ENCODE results near the gene PPM1F.

PPM1F gene

DNA sequence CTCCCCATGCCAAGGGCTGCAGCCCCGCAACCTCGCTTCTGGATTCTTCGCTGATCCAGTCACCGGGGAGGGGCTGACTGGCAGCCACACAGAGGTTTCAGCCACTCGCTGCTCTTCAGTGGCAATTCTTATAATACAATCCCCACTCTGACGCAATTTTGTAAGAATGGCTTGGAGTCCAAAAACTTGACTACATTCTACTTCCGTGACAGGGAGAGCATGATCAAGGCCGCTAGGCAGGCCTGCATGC lies 14.9 kb downstream of the PPM1F start:
- no peak overlapping the region for H3K27ac ChIP-seq (ENCODE audit: low read depth, low read length)
- H3K36me3 ChIP-seq (ENCODE audit: low read length) = no peaks in the 10 kb centered on the region
- H3K4me3 ChIP-seq (ENCODE audit: insufficient read depth, low read length, poor library complexity, severe bottlenecking) = no peak overlapping the region

DNA sequence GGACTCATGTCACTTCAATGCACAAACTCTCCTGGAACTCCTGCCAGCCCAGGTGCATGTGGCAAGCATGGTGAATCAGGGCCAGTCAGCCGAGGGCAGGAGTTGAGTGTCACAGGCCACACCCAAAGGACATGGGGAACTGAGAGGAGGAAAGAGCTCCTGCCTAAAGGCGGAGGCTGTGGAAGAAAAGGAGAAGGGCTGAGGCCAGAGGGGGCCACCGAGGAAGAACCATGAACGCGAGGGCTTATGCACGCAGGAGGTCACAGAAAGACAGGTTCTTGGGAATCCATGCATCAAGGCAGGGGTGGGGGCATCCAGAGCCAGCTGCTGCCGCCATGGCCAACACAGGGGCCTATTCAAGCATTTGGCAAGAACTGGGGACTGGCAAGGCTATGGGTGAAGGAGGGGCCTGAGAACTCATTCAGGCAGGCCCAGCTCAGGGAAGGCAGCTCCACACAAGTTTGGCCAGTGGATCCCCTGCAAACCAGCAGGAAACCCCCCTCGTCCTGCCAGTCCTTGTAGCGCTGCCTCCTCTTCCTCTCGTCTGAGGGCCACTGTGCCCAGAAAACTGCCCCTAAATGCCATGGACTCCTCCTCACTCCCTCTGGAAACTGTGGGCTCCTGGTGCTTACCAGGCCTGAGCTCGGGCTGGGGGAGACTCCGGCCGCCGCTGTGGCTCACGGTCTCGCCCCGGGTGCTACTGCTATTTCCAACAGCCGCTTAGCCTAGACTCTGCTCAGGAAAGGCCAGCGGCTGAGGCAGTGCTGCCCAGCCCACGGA lies 15.4 kb downstream of the PPM1F start:
- Histone ChIP-seq H2AFZ (ENCODE audit: low read depth, low read length, severe bottlenecking) (peak overlapping the region; percentile 46), H3K9ac (ENCODE audit: low read length) (peak overlapping the region; percentile 20; the same call in 1 of the 2 replicates), H3F3A (ENCODE audit: insufficient read depth) (no peaks in the 10 kb centered on the region; the same call in 1 of the 2 replicates), H4K20me1 (ENCODE audit: low read depth, low read length) (no peaks in the 10 kb centered on the region), H3K79me2 (ENCODE audit: insufficient read depth, low read length) (no peaks in the 10 kb centered on the region), H3K9me2 (replicated peaks; ENCODE audit: insufficient read depth, low read length) (no peaks in the 10 kb centered on the region), H3K36me3 (ENCODE audit: low read length) (no peaks in the 10 kb centered on the region), H3K9me3 (ENCODE audit: insufficient read depth, low read length) (no peaks in the 10 kb centered on the region), H3K4me3 (ENCODE audit: insufficient read depth, low read length, poor library complexity, severe bottlenecking) (no peak overlapping the region), H3K27me3 (ENCODE audit: low read length) (no peaks in the 10 kb centered on the region), H3K27ac (ENCODE audit: low read depth, low read length) (no peak overlapping the region), H3K4me2 (ENCODE audit: low read depth, low read length, poor library complexity, severe bottlenecking) (peak overlapping the region; percentile 27)
- TF ChIP-seq EZH2phosphoT487 (conservative IDR thresholded peaks at IDR 0.05; ENCODE audit: low read length) = no peak
- TF ChIP-seq, protein P1, sequence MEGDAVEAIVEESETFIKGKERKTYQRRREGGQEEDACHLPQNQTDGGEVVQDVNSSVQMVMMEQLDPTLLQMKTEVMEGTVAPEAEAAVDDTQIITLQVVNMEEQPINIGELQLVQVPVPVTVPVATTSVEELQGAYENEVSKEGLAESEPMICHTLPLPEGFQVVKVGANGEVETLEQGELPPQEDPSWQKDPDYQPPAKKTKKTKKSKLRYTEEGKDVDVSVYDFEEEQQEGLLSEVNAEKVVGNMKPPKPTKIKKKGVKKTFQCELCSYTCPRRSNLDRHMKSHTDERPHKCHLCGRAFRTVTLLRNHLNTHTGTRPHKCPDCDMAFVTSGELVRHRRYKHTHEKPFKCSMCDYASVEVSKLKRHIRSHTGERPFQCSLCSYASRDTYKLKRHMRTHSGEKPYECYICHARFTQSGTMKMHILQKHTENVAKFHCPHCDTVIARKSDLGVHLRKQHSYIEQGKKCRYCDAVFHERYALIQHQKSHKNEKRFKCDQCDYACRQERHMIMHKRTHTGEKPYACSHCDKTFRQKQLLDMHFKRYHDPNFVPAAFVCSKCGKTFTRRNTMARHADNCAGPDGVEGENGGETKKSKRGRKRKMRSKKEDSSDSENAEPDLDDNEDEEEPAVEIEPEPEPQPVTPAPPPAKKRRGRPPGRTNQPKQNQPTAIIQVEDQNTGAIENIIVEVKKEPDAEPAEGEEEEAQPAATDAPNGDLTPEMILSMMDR (IDR thresholded peaks at IDR 0.05; ENCODE audit: insufficient read depth, low read length, poor library complexity, severe bottlenecking) = no peak

More for the DNA sequence above, 14.9 kb downstream of the PPM1F start:
- Histone ChIP-seq H4K20me1 (ENCODE audit: low read depth, low read length) (no peaks in the 10 kb centered on the region), H3F3A (ENCODE audit: insufficient read depth) (no peaks in the 10 kb centered on the region; the same call in 1 of the 2 replicates), H3K27me3 (ENCODE audit: low read length) (no peaks in the 10 kb centered on the region), H3K9ac (ENCODE audit: low read length) (peak overlapping the region; percentile 20; the same call in 1 of the 2 replicates), H3K4me2 (ENCODE audit: low read depth, low read length, poor library complexity, severe bottlenecking) (peak overlapping the region; percentile 27), H3K79me2 (ENCODE audit: insufficient read depth, low read length) (no peaks in the 10 kb centered on the region), H3K9me3 (ENCODE audit: insufficient read depth, low read length) (no peaks in the 10 kb centered on the region), H3K9me2 (replicated peaks; ENCODE audit: insufficient read depth, low read length) (no peaks in the 10 kb centered on the region), H2AFZ (ENCODE audit: low read depth, low read length, severe bottlenecking) (peak overlapping the region; percentile 46)
- no peak for TF ChIP-seq EZH2phosphoT487 (conservative IDR thresholded peaks at IDR 0.05; ENCODE audit: low read length)
- TF ChIP-seq, protein P1 (IDR thresholded peaks at IDR 0.05; ENCODE audit: insufficient read depth, low read length, poor library complexity, severe bottlenecking) = no peak

DNA sequence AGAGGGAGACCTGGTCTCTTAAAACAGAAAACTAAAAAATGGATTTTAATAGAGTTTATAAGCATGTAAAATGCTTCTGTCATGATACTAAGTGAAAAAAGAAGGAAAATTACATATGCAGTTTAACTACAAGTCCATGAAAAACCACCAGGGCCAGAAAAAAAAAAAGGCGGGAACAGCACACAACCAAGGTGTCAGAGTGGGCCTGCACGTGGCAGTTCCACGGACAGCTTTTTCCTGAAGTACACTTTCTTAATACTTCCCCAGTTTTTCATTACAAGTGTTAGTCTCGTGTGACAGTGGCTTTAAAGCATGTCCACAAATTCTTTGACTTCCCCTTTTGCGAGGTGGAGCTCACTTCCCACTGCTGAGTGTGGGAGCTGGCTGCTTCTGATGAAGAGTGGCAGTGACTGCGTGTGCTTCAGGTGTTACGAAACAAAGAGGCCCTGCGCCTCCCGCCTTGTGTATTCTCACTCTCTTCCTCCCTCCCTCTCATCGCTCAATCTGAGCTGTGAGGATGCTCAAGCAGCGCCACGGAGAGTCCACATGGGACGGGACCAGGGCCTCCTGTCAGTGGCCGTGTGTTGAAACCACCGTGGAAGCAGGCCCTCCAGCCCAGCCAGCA lies 16.4 kb downstream of the PPM1F start:
- Histone ChIP-seq H3K27ac (ENCODE audit: low read depth, low read length) (no peak overlapping the region), H3K9ac (ENCODE audit: low read length) (no peak overlapping the region), H3F3A (ENCODE audit: insufficient read depth) (no peaks in the 10 kb centered on the region; the same call in 1 of the 2 replicates), H3K36me3 (ENCODE audit: low read length) (no peaks in the 10 kb centered on the region), H3K4me3 (ENCODE audit: insufficient read depth, low read length, poor library complexity, severe bottlenecking) (no peak overlapping the region), H3K79me2 (ENCODE audit: insufficient read depth, low read length) (no peaks in the 10 kb centered on the region), H3K9me3 (ENCODE audit: insufficient read depth, low read length) (no peaks in the 10 kb centered on the region), H3K4me2 (ENCODE audit: low read depth, low read length, poor library complexity, severe bottlenecking) (no peak overlapping the region), H3K9me2 (replicated peaks; ENCODE audit: insufficient read depth, low read length) (no peaks in the 10 kb centered on the region), H3K27me3 (ENCODE audit: low read length) (no peaks in the 10 kb centered on the region), H2AFZ (ENCODE audit: low read depth, low read length, severe bottlenecking) (no peak overlapping the region), H4K20me1 (ENCODE audit: low read depth, low read length) (no peaks in the 10 kb centered on the region)
- TF ChIP-seq, protein P1 (IDR thresholded peaks at IDR 0.05; ENCODE audit: insufficient read depth, low read length, poor library complexity, severe bottlenecking) = no peak
- TF ChIP-seq EZH2phosphoT487 (conservative IDR thresholded peaks at IDR 0.05; ENCODE audit: low read length) = no peak

Data from SU-DHL-6 (cell line).